GM18505 (cell line): ENCODE data around the gene LPGAT1.
"Not testable (repeated sequence)": the region's sequence is repeated elsewhere in the genome, so short reads cannot be mapped to it uniquely, and the experiment has no call there.

Experiments used
- ATAC-seq: cut with Tn5 transposase; IDR thresholded peaks from one replicate; pipeline ENCODE4 v1.9.1; 2021; ENCODE audit not compliant: unreplicated experiment
- POLR2A ChIP-seq: IDR thresholded peaks from 4 replicates; pipeline ENCODE4 v1.6.1; 2011; ENCODE audit warnings: borderline replicate concordance; ENCODE audit not compliant: insufficient read depth, insufficient read length; ENCODE audit errors: extremely low read depth

Gene LPGAT1

GRCh38 chr1:211726467-211726995 lies 104.0 kb downstream of the LPGAT1 start:
- no peak for TF ChIP-seq POLR2A
- no peak for ATAC-seq

GRCh38 chr1:211724687-211725196 lies 105.8 kb downstream of the LPGAT1 start:
- ATAC-seq, result no peak
- TF ChIP-seq POLR2A, result no peak

DNA sequence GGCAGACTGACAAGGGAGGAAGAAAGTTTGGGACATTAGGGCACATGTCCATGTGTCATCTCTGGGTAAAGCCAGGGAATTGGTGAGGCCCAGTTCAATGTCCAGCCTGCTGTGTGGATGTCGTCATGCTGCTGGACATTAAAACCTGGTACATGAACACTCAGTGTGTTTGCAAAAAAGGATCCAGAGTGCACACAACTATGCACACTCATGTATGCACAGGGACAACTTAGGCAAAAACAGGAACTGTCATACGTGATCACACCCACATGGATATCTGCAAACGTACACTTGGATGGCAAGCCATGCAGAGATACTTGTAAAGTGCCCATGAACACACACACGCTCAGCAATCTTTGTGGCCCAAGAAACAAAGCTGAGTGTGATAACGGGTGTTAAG lies 107.3 kb downstream of the LPGAT1 start:
- no peak for ATAC-seq
- no peak for TF ChIP-seq POLR2A

DNA sequence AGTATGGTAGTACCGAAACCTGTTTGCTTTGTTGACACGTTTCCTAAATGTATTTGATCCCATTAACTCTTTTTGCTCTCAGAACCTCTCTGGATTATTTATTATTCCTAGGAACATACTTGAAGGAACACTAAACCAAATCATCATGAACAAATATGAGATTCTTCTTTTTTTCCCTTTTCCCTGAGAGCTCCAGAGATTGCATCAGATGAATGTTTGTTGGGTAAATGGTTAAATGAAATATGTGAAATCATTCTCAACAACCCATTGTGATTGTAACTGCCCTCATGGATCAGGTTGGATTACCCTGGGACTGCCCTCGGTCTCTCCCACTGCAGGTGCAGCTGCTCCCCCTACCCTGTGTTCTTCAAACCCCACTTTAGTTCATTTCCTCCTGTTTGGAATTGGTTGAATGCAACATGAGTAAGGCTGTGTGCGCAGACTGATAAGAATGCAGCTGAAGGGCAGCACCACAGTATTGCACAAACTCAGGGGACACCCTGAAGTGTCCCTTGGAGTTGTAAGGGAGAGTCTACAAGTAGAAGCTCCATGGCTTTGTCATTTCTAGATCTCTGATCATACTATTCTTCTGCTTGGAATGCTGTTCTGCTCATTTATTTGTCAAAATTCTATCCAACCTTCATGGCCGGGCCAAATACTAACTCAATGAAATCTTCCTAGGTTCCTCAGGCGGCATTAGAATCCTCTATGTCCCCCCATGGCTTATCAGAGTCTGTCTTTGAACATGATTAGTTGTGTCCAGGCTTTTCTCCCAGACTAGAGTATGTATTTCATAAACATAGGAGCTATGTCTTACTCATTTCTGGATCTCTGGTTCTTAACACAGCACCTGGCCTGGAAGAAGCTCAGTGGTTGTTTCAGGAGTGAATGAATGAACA lies 108.0 kb downstream of the LPGAT1 start:
- ATAC-seq, result no peak
- TF ChIP-seq POLR2A, result no peak

DNA sequence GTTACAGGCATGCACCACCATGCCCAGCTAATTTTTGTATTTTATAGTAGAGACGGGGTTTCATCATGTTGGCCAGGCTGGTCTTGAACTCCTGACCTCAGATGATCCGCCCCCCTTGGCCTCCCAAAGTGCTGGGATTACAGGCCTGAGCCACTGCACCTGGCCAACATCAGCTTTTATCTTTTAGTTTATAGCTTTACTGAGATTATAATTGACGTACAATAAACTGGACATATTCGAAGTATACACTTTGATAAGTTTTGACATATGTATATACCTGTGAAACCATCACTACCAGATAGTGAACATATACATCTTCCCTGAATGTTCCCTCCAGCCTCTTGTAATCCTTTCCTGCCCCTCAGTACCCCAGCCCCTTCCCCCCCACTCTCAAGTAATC lies 114.0 kb downstream of the LPGAT1 start:
- ATAC-seq, result not testable (repeated sequence)

GRCh38 chr1:211715971-211716370 lies 114.6 kb downstream of the LPGAT1 start:
- no peak for TF ChIP-seq POLR2A
- no peak for ATAC-seq

DNA sequence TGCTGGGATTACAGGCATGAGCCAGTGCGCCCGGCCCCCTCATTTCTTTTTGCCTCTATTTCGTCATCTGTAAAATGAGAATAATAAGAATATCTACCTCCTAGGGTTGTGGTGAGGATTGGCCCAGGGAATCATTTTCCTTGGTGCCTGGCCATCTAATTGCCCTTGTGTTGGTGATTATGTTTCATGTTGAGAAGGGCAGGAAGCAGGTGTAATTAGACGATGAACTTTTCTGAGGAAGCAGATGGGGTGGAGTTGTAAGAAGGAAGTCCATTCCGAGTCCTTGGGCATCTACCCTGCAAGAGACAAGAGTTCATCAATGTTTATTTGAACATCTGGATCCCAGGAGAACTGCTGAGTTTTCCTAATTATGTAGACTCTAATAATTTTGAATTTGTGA lies 116.4 kb downstream of the LPGAT1 start:
- no peak for TF ChIP-seq POLR2A
- ATAC-seq, result no peak

- no peak for TF ChIP-seq POLR2A
- no peak for ATAC-seq
These were observed 117.3 kb downstream of the LPGAT1 start for GRCh38 chr1:211713231-211713630.

- no peak for TF ChIP-seq POLR2A
- no peak for ATAC-seq
These were observed 119.3 kb downstream of the LPGAT1 start for GRCh38 chr1:211711315-211711705.

DNA sequence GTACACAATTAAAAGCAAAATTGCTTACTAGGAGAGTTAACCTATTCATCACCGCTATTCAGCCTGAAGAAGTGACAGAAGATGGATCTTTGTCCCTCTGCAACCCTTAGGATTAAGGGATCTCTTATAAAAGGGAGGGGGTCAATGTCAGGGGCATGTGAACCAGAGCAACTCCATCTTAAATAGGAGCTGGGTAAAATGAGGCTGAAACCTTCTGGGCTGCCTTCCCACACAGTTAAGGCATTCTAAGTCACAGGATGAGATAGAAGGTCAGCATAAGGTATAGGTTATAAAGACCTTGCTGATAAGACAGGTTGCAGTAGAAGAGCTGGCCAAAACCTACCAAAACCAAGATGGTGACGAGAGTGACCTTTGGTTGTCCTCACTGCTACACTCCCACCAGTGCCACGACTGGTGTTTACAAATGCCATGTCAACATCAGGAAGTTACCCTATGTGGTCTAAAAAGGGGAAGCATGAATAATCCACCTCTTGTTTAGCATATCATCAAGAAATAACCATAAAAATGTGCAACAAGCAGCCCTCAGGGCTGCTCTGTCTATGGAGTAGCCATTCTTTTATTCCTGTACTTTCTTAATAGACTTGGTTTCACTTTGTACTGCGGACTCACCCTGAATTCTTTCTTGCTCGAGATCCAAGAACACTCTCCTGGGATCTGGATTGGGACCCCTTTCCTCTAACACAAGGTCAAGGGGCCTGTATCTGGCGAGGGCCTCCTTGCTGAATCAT lies 119.8 kb downstream of the LPGAT1 start:
- no peak for TF ChIP-seq POLR2A
- no peak for ATAC-seq

DNA sequence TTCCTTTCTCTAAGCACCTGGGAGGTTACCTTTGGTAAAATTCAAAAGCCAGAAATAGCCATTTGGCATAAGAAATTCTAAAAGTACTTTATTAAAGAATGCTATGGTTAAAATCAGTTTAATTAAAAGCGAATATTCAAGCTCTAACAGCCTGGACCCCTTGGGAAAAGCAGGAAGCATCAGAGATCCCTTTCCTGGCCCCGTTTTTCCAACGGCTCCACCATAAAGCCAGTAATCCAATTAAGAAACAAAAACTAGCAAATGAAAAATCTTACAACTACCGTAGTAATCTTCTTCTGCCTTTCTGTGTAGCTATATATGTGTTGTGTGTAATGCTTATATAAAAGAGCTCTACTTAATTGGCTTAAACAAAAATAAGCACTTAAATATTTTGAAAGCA lies 121.6 kb downstream of the LPGAT1 start:
- no peak for TF ChIP-seq POLR2A
- ATAC-seq, result no peak

GRCh38 chr1:211708006-211708405 lies 122.6 kb downstream of the LPGAT1 start:
- ATAC-seq, result no peak
- no peak for TF ChIP-seq POLR2A

- no peak for TF ChIP-seq POLR2A
- no peak for ATAC-seq
These were observed 125.0 kb downstream of the LPGAT1 start for GRCh38 chr1:211705467-211706091.
